ENCODE data around the gene DUSP1. TPM values are rescaled to one million over a fixed set of nuclear protein-coding genes. Genes with fewer than 3 reads are reported as not detected.

Gene DUSP1
- total and polyA plus RNA-seq, 2 donors from 2014 or later: 172 to 298 TPM

DNA sequence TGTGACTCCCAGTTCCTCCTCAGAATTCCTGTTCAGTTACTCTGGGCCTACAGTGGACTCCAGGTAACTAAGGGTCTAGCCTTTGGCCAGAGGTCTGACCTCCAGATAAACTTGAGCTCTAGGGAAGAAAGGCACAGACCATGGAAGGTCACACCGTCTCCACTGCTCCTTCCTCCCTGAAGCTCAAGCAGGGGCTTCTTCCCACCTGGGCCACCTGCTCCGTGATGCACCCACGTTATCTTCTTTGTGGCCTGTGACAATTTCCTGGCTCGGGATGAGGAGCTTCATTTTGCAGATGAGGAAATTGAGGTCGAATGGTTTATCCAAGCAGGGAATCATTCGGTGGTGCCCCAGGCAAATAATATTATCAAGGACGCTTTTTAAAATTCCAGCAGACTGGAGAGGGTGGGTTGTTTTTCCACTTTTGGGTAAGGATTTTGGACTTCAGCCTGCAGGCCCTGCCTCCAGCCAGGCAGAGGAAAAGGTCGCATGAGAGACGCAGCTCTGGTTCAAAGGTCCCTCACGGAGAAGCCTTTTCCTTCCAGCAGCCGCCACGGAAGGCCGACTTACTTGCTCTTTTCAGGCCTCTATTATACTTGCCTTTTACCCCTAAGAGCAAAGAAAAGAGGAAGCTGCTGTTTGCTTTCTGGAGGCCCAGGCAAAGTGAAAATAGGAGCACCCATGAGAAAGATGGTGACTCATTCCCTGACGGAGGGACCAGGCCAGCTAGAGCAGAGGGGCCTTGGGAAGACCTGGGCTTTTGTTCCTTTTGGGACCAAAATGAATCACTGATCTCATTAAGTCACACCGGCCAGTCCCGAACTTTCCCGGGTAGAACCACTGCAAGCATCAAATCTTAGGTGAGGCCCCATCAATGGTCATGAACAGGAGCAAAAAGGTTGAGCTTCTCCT, 22.8 kb upstream of the DUSP1 start:
- no peaks in the 10 kb centered on the region for H3K36me3 ChIP-seq (ENCODE audit: control insufficient read depth in 2 of 3, insufficient read depth in 3 of 3, low read length in 3 of 3)
- H3K9ac ChIP-seq (ENCODE audit: low read length in 3 of 3): no peak overlapping the region
- intact Hi-C loops (cut with DNase I): no loop called here
- H3K27me3 ChIP-seq (ENCODE audit: control insufficient read depth, insufficient read depth, low read length): no peaks in the 10 kb centered on the region
- FAIRE-seq (no peak), DNase-seq (no peak)
- peaks cover 2 to 25% (median 8%) of the 10 kb centered on the region in 3 donors for H3K4me1 ChIP-seq (ENCODE audit: control insufficient read depth in 2 of 3, insufficient read depth in 2 of 3, low read depth in 1 of 3, low read length in 3 of 3)
- TF ChIP-seq, protein P1, sequence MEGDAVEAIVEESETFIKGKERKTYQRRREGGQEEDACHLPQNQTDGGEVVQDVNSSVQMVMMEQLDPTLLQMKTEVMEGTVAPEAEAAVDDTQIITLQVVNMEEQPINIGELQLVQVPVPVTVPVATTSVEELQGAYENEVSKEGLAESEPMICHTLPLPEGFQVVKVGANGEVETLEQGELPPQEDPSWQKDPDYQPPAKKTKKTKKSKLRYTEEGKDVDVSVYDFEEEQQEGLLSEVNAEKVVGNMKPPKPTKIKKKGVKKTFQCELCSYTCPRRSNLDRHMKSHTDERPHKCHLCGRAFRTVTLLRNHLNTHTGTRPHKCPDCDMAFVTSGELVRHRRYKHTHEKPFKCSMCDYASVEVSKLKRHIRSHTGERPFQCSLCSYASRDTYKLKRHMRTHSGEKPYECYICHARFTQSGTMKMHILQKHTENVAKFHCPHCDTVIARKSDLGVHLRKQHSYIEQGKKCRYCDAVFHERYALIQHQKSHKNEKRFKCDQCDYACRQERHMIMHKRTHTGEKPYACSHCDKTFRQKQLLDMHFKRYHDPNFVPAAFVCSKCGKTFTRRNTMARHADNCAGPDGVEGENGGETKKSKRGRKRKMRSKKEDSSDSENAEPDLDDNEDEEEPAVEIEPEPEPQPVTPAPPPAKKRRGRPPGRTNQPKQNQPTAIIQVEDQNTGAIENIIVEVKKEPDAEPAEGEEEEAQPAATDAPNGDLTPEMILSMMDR (IDR thresholded peaks at IDR 0.05; ENCODE audit: borderline replicate concordance, extremely low read depth, insufficient read depth): no peak
- H3K4me3 ChIP-seq (ENCODE audit: low read length in 3 of 3): no peak overlapping the region
- H3K9me3 ChIP-seq (ENCODE audit: control insufficient read depth in 2 of 3, insufficient read depth in 1 of 3, low read length in 3 of 3): no peaks in the 10 kb centered on the region
- peak overlapping the region in 1 of 2 donors; percentile 66 for H3K27ac ChIP-seq (ENCODE audit: low read depth in 2 of 2, low read length in 2 of 2)

DNA sequence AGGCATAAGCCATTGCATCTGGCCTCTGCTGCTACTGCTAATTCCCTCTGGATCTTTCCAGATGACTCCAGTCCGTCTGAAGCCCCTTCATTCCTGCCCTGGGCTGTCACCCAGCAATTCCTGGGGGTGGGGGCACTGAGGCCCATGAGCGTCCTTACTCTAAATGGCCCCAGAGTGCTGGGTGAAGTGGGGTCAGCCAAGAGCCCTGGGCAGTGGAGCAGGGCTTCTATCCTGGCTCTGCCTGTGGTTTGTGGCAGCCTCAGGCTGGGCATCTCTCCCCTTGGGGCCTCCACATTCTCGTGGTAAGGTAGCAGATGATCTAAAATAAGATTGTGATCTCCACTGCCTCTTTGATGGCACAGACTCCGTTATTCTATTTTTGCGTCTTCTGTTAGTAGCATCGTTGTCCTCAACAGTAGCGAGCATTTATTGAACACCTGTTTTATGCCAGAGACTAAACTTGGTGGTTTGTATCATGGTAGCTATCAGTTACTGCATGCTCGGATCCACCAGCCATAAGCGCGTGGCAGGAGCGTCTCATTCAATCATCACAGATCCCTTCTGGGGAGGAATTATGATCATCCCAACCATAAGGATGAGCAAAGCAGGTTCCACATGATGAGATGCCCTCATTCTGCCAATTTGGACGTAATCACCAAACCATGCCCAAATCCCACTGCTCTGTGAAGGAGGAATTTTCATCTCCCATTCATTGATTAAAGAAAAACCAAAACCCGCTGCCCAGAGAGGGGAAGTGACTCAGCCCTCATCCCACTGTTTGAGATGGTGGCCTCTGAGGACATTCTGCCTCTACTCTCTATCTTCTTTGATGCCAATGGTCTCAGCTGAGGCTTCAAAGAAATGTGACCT, 21.9 kb upstream of the DUSP1 start:
- TF ChIP-seq, protein P1 (IDR thresholded peaks at IDR 0.05; ENCODE audit: borderline replicate concordance, extremely low read depth, insufficient read depth): no peak
- FAIRE-seq: no peak
- Histone ChIP-seq H3K9me3 (ENCODE audit: control insufficient read depth in 2 of 3, insufficient read depth in 1 of 3, low read length in 3 of 3) (no peaks in the 10 kb centered on the region), H3K36me3 (ENCODE audit: control insufficient read depth in 2 of 3, insufficient read depth in 3 of 3, low read length in 3 of 3) (no peaks in the 10 kb centered on the region), H3K27me3 (ENCODE audit: control insufficient read depth, insufficient read depth, low read length) (no peaks in the 10 kb centered on the region), H3K4me1 (ENCODE audit: control insufficient read depth in 2 of 3, insufficient read depth in 2 of 3, low read depth in 1 of 3, low read length in 3 of 3) (peaks cover 2 to 26% (median 8%) of the 10 kb centered on the region in 3 donors), H3K4me3 (ENCODE audit: low read length in 3 of 3) (no peak overlapping the region), H3K9ac (ENCODE audit: low read length in 3 of 3) (no peak overlapping the region), H3K27ac (ENCODE audit: low read depth in 2 of 2, low read length in 2 of 2) (no peak overlapping the region)
- intact Hi-C loops (cut with DNase I): no loop called here
- no peak for DNase-seq

DNA sequence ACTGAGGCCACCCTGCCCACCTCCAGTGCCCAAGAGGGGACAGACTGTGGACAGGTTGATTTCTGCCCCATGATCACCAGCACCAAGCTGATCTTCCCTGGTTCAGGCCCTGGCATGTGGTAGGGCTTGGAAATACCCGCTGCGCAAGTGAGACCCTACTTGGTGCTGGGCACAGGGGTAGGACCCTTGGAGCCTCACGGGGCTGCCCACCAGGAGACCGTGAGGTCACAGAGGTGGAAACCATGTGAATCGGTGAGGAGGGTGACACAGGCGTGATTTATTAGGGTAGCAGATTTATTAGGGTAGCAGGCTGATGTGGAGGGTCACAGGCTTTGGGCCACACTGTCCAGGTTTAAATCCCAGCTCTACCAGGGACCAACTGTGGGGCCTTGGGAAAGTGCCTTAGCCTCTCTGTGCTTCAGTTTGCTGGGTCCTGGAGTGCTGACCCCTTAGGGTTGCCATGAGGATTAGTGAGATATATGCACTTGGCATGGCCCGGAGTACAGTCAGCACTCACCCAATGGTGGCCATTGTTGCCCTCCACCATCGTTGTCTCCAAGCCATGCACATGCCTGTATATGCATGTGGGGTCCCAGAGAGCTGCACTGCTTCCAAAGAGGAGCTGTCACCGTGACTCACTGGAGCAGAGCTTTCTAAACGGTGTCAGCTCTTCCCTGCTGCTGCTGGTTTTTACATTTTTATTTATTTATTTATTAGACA, 20.9 kb upstream of the DUSP1 start:
- FAIRE-seq: no peak
- Histone ChIP-seq H3K27me3 (ENCODE audit: control insufficient read depth, insufficient read depth, low read length) (no peaks in the 10 kb centered on the region), H3K9ac (ENCODE audit: low read length in 3 of 3) (no peak overlapping the region), H3K36me3 (ENCODE audit: control insufficient read depth in 2 of 3, insufficient read depth in 3 of 3, low read length in 3 of 3) (no peaks in the 10 kb centered on the region), H3K27ac (ENCODE audit: low read depth in 2 of 2, low read length in 2 of 2) (no peak overlapping the region), H3K4me1 (ENCODE audit: control insufficient read depth in 2 of 3, insufficient read depth in 2 of 3, low read depth in 1 of 3, low read length in 3 of 3) (peaks cover 2 to 26% (median 8%) of the 10 kb centered on the region in 3 donors), H3K9me3 (ENCODE audit: control insufficient read depth in 2 of 3, insufficient read depth in 1 of 3, low read length in 3 of 3) (no peaks in the 10 kb centered on the region), H3K4me3 (ENCODE audit: low read length in 3 of 3) (no peak overlapping the region)
- TF ChIP-seq, protein P1 (IDR thresholded peaks at IDR 0.05; ENCODE audit: borderline replicate concordance, extremely low read depth, insufficient read depth): no peak
- no peak for DNase-seq
- intact Hi-C loops (cut with DNase I): no loop called here
